Epithelial cell of proximal tubule (primary cell): Measurements from ENCODE around the gene MRPS34. TPM values are rescaled to one million over a fixed set of nuclear protein-coding genes. Genes with fewer than 3 reads are reported as not detected.

Experiments
- DNase-seq: peaks from one replicate; pipeline ENCODE4 v3.0.0-alpha.2; 2011; ENCODE audit warnings: low read depth
- H3K4me3 ChIP-seq: 2 replicates; pipeline ENCODE4 v1.5.1; 2011; ENCODE audit warnings: low read depth, mild to moderate bottlenecking, low read length
- CTCF ChIP-seq: conservative IDR thresholded peaks from 2 replicates; pipeline ENCODE4 v1.5.1; 2012; ENCODE audit warnings: low read depth, mild to moderate bottlenecking, low read length
- total RNA-seq: library from RNA; depleted of rRNA; stranded (reverse); fragments of >200 nt; gene quantifications from 2 replicates; pipeline ENCODE4 v1.2.3, GENCODE V29; 2015

The MRPS34 gene
- total RNA-seq, 1 donor from 2014 or later, result 167 TPM

GRCh38 chr16:1726661-1727502, 46.1 kb downstream of the MRPS34 start:
- no peak overlapping the region for H3K4me3 ChIP-seq
- no peak for DNase-seq
- TF ChIP-seq CTCF, result no peak

GRCh38 chr16:1724491-1724890, 48.4 kb downstream of the MRPS34 start:
- no peak for DNase-seq
- no peak overlapping the region for H3K4me3 ChIP-seq
- TF ChIP-seq CTCF, result no peak

GRCh38 chr16:1723450-1724147, 49.3 kb downstream of the MRPS34 start:
- TF ChIP-seq CTCF, result peak; percentile 81
- no peak overlapping the region for H3K4me3 ChIP-seq
- no peak for DNase-seq

Other genes starting within 250 kb of the MRPS34 start
- 1.4 TPM in 1 of 2 replicates, not detected in the other for gene TMEM204, start 239.5 kb downstream of the MRPS34 start, total RNA-seq
- gene IFT140, start 161.1 kb downstream of the MRPS34 start, total RNA-seq, result 4.6 and 12.5 TPM in 2 replicates
- gene CRAMP1, start 160.8 kb downstream of the MRPS34 start, total RNA-seq, result 6.9 and 8.0 TPM in 2 replicates
- gene JPT2, start 94.9 kb downstream of the MRPS34 start, total RNA-seq, result 119 and 226 TPM in 2 replicates
- gene MAPK8IP3, start 66.9 kb downstream of the MRPS34 start, total RNA-seq, result 22.0 and 37.5 TPM in 2 replicates
- gene NME3, start 1.6 kb downstream of the MRPS34 start, total RNA-seq, result 50.5 and 63.2 TPM in 2 replicates
- 7.5 and 14.0 TPM in 2 replicates for gene EME2, start 324 bp downstream of the MRPS34 start, total RNA-seq
- gene SPSB3, start 9.4 kb upstream of the MRPS34 start, total RNA-seq, result 35.0 and 57.9 TPM in 2 replicates
- gene NUBP2, start 9.8 kb upstream of the MRPS34 start, total RNA-seq, result 111 and 138 TPM in 2 replicates
- gene IGFALS, start 20.6 kb upstream of the MRPS34 start, total RNA-seq, result 2.6 TPM in 1 of 2 replicates, not detected in the other
- gene HAGH, start 53.7 kb upstream of the MRPS34 start, total RNA-seq, result 83.7 and 87.3 TPM in 2 replicates
- 47.7 and 59.2 TPM in 2 replicates for gene FAHD1, start 54.1 kb upstream of the MRPS34 start, total RNA-seq
- gene MEIOB, start 99.0 kb upstream of the MRPS34 start, total RNA-seq, result 2.1 and 6.4 TPM in 2 replicates
- gene HS3ST6, start 145.3 kb upstream of the MRPS34 start, total RNA-seq, result not detected in 2 replicates
- 8.6 and 22.0 TPM in 2 replicates for gene MSRB1, start 170.1 kb upstream of the MRPS34 start, total RNA-seq
- gene RPL3L, start 181.6 kb upstream of the MRPS34 start, total RNA-seq, result not detected in 2 replicates
- gene NDUFB10, start 186.4 kb upstream of the MRPS34 start, total RNA-seq, result 236 and 407 TPM in 2 replicates
- gene RPS2, start 191.7 kb upstream of the MRPS34 start, total RNA-seq, result 2,813 and 2,878 TPM in 2 replicates
- gene RNF151, start 193.7 kb upstream of the MRPS34 start, total RNA-seq, result not detected in 2 replicates
- 108 and 127 TPM in 2 replicates for gene TBL3, start 198.9 kb upstream of the MRPS34 start, total RNA-seq
- 0.94 and 1.2 TPM in 2 replicates for gene NOXO1, start 208.3 kb upstream of the MRPS34 start, total RNA-seq
- gene GFER, start 211.1 kb upstream of the MRPS34 start, total RNA-seq, result 21.5 and 36.3 TPM in 2 replicates
- gene SYNGR3, start 216.8 kb upstream of the MRPS34 start, total RNA-seq, result 8.5 and 22.0 TPM in 2 replicates
- 48.8 and 66.9 TPM in 2 replicates for gene ZNF598, start 236.7 kb upstream of the MRPS34 start, total RNA-seq
- 0.46 and 2.4 TPM in 2 replicates for gene NPW, start 246.7 kb upstream of the MRPS34 start, total RNA-seq